CD4-positive, CD25-positive, alpha-beta regulatory T cell (primary cell): ENCODE results near the gene PAPOLG. TPM values are rescaled to one million over a fixed set of nuclear protein-coding genes. Genes with fewer than 3 reads are reported as not detected.
"Not testable (repeated sequence)": the region's sequence is repeated elsewhere in the genome, so short reads cannot be mapped to it uniquely, and the experiment has no call there.

Experiments
- ATAC-seq, 2 donors: fragments of 150-1000 bp; cut with Tn5 transposase; one replicate each; pipeline ENCODE4 v1.10.0; 2021; ENCODE audit warnings: low read depth in 2 of 2, moderate number of reproducible peaks in 2 of 2, moderate library complexity in 1 of 2
- DNase-seq, 3 donors: peaks; one replicate each; pipeline versions ENCODE4 v3.0.0 to v3.0.0-alpha.2; 2012 to 2022; ENCODE audit warnings: mixed read lengths in 1 of 3
- H3K27ac ChIP-seq: one replicate; pipeline ENCODE4 v1.7.0; 2013; ENCODE audit warnings: mild to moderate bottlenecking, low read length; ENCODE audit not compliant: insufficient read depth, poor library complexity, severe bottlenecking
- H3K27me3 ChIP-seq: one replicate; pipeline ENCODE4 v1.7.0; 2013; ENCODE audit warnings: low read length; ENCODE audit not compliant: control insufficient read depth, insufficient read depth
- H3K36me3 ChIP-seq: one replicate; pipeline ENCODE4 v1.7.0; 2013; ENCODE audit warnings: mild to moderate bottlenecking, low read length, moderate library complexity; ENCODE audit not compliant: control insufficient read depth, insufficient read depth
- H3K4me1 ChIP-seq: 2 replicates; pipeline ENCODE4 v1.7.0; 2013; ENCODE audit warnings: mild to moderate bottlenecking, low read length; ENCODE audit not compliant: insufficient read depth, control insufficient read depth, poor library complexity, severe bottlenecking
- H3K4me3 ChIP-seq: one replicate; pipeline ENCODE4 v1.7.0; 2013; ENCODE audit warnings: low read depth, mild to moderate bottlenecking, low read length, moderate library complexity
- H3K9me3 ChIP-seq, 2 experiments: 1 replicate in 1 of 2; 2 replicates in 1 of 2; pipeline ENCODE4 v1.7.0; 2013; ENCODE audit warnings: low read length in 2 of 2, mild to moderate bottlenecking in 1 of 2, moderate library complexity in 1 of 2; ENCODE audit not compliant: control insufficient read depth in 2 of 2
- H3K27ac Mint-ChIP-seq, 3 donors: one replicate each; pipeline ENCODE4 v1.8.0; 2020 to 2022; ENCODE audit warnings: mild to moderate bottlenecking in 3 of 3, mixed read lengths in 3 of 3, moderate library complexity in 2 of 3
- H3K27me3 Mint-ChIP-seq: one replicate; pipeline ENCODE4 v1.8.0; 2022; ENCODE audit warnings: mild to moderate bottlenecking, mixed read lengths
- H3K36me3 Mint-ChIP-seq: one replicate; pipeline ENCODE4 v1.8.0; 2020; ENCODE audit warnings: mixed read lengths
- H3K4me1 Mint-ChIP-seq, 4 donors: one replicate each; pipeline ENCODE4 v1.8.0; 2020 to 2022; ENCODE audit warnings: mixed read lengths in 4 of 4, mild to moderate bottlenecking in 1 of 4
- H3K4me3 Mint-ChIP-seq, 4 donors: one replicate each; pipeline ENCODE4 v1.8.0; 2020 to 2022; ENCODE audit warnings: mild to moderate bottlenecking in 4 of 4, mixed read lengths in 4 of 4, moderate library complexity in 3 of 4
- H3K9me3 Mint-ChIP-seq, 7 donors: one replicate each; pipeline ENCODE4 v1.8.0; 2020 to 2022; ENCODE audit warnings: mixed read lengths in 7 of 7, mild to moderate bottlenecking in 3 of 7, moderate library complexity in 2 of 7
- polyA plus RNA-seq, 4 donors: library from polyadenylated mRNA; unstranded; fragments of 300-500 nt; fragmentation: Illumina TruSeq; gene quantifications; one replicate each; pipeline ENCODE4 v1.2.3, GENCODE V29; 2021
- total RNA-seq: library from RNA; stranded (reverse); gene quantifications from one replicate; pipeline ENCODE4 v1.2.3, GENCODE V29; 2022

PAPOLG gene
- total and polyA plus RNA-seq, 5 donors from 2014 or later = 15.7 to 26.1 (median 18.8) TPM

- Mint-ChIP-seq H3K27ac (peak overlapping the region; percentile 84 to 95 (median 89)), H3K4me3 (peak overlapping the region in 2 of 4 donors; percentile 62 to 73), H3K4me1 (peaks cover 22 to 57% (median 38%) of the 10 kb centered on the region in 4 donors), H3K36me3 (no peaks in the 10 kb centered on the region), H3K27me3 (no peaks in the 10 kb centered on the region), H3K9me3 (peaks cover 0 to 1% (median 0%) of the 10 kb centered on the region in 7 donors)
- no peak for DNase-seq
- H3K27ac ChIP-seq = peak overlapping the region; percentile 73
- no peak overlapping the region for H3K4me3 ChIP-seq
- H3K4me1 ChIP-seq = peaks cover 30% of the 10 kb centered on the region
- H3K27me3 ChIP-seq = no peaks in the 10 kb centered on the region
- ATAC-seq = no peak
- no peaks in the 10 kb centered on the region for H3K9me3 ChIP-seq
- peaks cover 11% of the 10 kb centered on the region for H3K36me3 ChIP-seq
These were observed 50.5 kb downstream of the PAPOLG start for GRCh38 chr2:60806595-60806987.

GRCh38 chr2:60806988-60807681 lies 51.1 kb downstream of the PAPOLG start:
- Mint-ChIP-seq H3K4me1 (peaks cover 22 to 57% (median 38%) of the 10 kb centered on the region in 4 donors), H3K9me3 (peaks cover 0 to 1% (median 0%) of the 10 kb centered on the region in 7 donors), H3K27me3 (no peaks in the 10 kb centered on the region), H3K36me3 (no peaks in the 10 kb centered on the region), H3K4me3 (peak overlapping the region; percentile 4 to 93 (median 68)), H3K27ac (peak overlapping the region; percentile 84 to 95 (median 89))
- peak overlapping the region; percentile 73 for H3K27ac ChIP-seq
- DNase-seq (peak in 2 of 3 donors; percentile 37 to 66), ATAC-seq (peak; percentile 76)
- peaks cover 6% of the 10 kb centered on the region for H3K36me3 ChIP-seq
- peaks cover 30% of the 10 kb centered on the region for H3K4me1 ChIP-seq
- H3K27me3 ChIP-seq = no peaks in the 10 kb centered on the region
- peak overlapping the region; percentile 32 for H3K4me3 ChIP-seq
- H3K9me3 ChIP-seq = no peaks in the 10 kb centered on the region

GRCh38 chr2:60808330-60808801 lies 52.3 kb downstream of the PAPOLG start:
- Mint-ChIP-seq H3K9me3 (peaks cover 0 to 1% (median 0%) of the 10 kb centered on the region in 7 donors), H3K27ac (peak overlapping the region; percentile 89 to 95 (median 89)), H3K4me1 (peaks cover 22 to 57% (median 38%) of the 10 kb centered on the region in 4 donors), H3K4me3 (no peak overlapping the region), H3K27me3 (peaks cover 5% of the 10 kb centered on the region), H3K36me3 (no peaks in the 10 kb centered on the region)
- Histone ChIP-seq H3K9me3 (no peaks in the 10 kb centered on the region), H3K36me3 (no peaks in the 10 kb centered on the region), H3K4me1 (peaks cover 30% of the 10 kb centered on the region), H3K4me3 (no peak overlapping the region), H3K27ac (peak overlapping the region; percentile 64), H3K27me3 (no peaks in the 10 kb centered on the region)
- ATAC-seq = no peak
- DNase-seq = no peak

- Histone ChIP-seq H3K4me3 (no peak overlapping the region), H3K27me3 (no peaks in the 10 kb centered on the region), H3K27ac (no peak overlapping the region), H3K9me3 (no peaks in the 10 kb centered on the region), H3K36me3 (no peaks in the 10 kb centered on the region), H3K4me1 (peaks cover 22% of the 10 kb centered on the region)
- H3K27ac Mint-ChIP-seq = no peak overlapping the region
- peaks cover 22 to 41% (median 30%) of the 10 kb centered on the region in 4 donors for H3K4me1 Mint-ChIP-seq
- no peaks in the 10 kb centered on the region for H3K36me3 Mint-ChIP-seq
- H3K9me3 Mint-ChIP-seq = peaks cover 0 to 1% (median 0%) of the 10 kb centered on the region in 7 donors
- DNase-seq (no peak), ATAC-seq (no peak)
- H3K4me3 Mint-ChIP-seq = no peak overlapping the region
- H3K27me3 Mint-ChIP-seq = peaks cover 10% of the 10 kb centered on the region
These were observed 55.7 kb downstream of the PAPOLG start for GRCh38 chr2:60811491-60812375.

- peaks cover 10% of the 10 kb centered on the region for H3K27me3 Mint-ChIP-seq
- not testable (repeated sequence) for H3K36me3 Mint-ChIP-seq, DNase-seq, H3K4me3 ChIP-seq, H3K27ac ChIP-seq, H3K9me3 ChIP-seq, H3K4me3 Mint-ChIP-seq, ATAC-seq, H3K36me3 ChIP-seq, H3K27me3 ChIP-seq, H3K9me3 Mint-ChIP-seq
- H3K4me1 Mint-ChIP-seq = peaks cover 7 to 44% (median 27%) of the 10 kb centered on the region in 4 donors
- H3K4me1 ChIP-seq = peaks cover 29% of the 10 kb centered on the region
- H3K27ac Mint-ChIP-seq = peak overlapping the region in 2 of 3 donors; percentile 29 to 35
These were observed 61.1 kb downstream of the PAPOLG start for GRCh38 chr2:60817191-60817590.

GRCh38 chr2:60818272-60818671 lies 62.2 kb downstream of the PAPOLG start:
- peak overlapping the region in 2 of 4 donors; percentile 21 to 40 for H3K4me3 Mint-ChIP-seq
- peaks cover 7 to 44% (median 27%) of the 10 kb centered on the region in 4 donors for H3K4me1 Mint-ChIP-seq
- no peaks in the 10 kb centered on the region for H3K36me3 ChIP-seq

GRCh38 chr2:60819155-60819862 lies 63.2 kb downstream of the PAPOLG start:
- peak overlapping the region; percentile 45 to 75 (median 48) for H3K4me3 Mint-ChIP-seq
- H3K4me3 ChIP-seq = peak overlapping the region; percentile 57
- peaks cover 7 to 44% (median 27%) of the 10 kb centered on the region in 4 donors for H3K4me1 Mint-ChIP-seq
- peak overlapping the region; percentile 83 for H3K27ac ChIP-seq
- ATAC-seq = peak; percentile 98 to 99
- no peaks in the 10 kb centered on the region for H3K27me3 ChIP-seq
- H3K36me3 ChIP-seq = no peaks in the 10 kb centered on the region
- H3K9me3 Mint-ChIP-seq = peaks cover 0 to 2% (median 0%) of the 10 kb centered on the region in 7 donors
- H3K27ac Mint-ChIP-seq = peak overlapping the region; percentile 77 to 95 (median 90)
- peaks cover 6% of the 10 kb centered on the region for H3K27me3 Mint-ChIP-seq
- peak; percentile 66 to 91 (median 90) for DNase-seq
- H3K36me3 Mint-ChIP-seq = no peaks in the 10 kb centered on the region
- no peaks in the 10 kb centered on the region for H3K9me3 ChIP-seq
- peaks cover 29% of the 10 kb centered on the region for H3K4me1 ChIP-seq

More at GRCh38 chr2:60818272-60818671, 62.2 kb downstream of the PAPOLG start:
- Histone ChIP-seq H3K27ac (peak overlapping the region; percentile 6), H3K9me3 (no peaks in the 10 kb centered on the region), H3K27me3 (no peaks in the 10 kb centered on the region), H3K4me1 (peaks cover 29% of the 10 kb centered on the region), H3K4me3 (no peak overlapping the region)
- no peaks in the 10 kb centered on the region for H3K36me3 Mint-ChIP-seq
- peak in 1 of 3 donors; percentile 51 for DNase-seq
- no peak for ATAC-seq
- H3K27me3 Mint-ChIP-seq = peaks cover 6% of the 10 kb centered on the region
- H3K27ac Mint-ChIP-seq = peak overlapping the region in 2 of 3 donors; percentile 87 to 90
- peaks cover 0 to 2% (median 0%) of the 10 kb centered on the region in 7 donors for H3K9me3 Mint-ChIP-seq
